Measurements from ENCODE around the gene TRHDE. TPM values are rescaled to one million over a fixed set of nuclear protein-coding genes. Genes with fewer than 3 reads are reported as not detected.
A peak's percentile ranks its signal among the peaks of the same experiment; 100 is the strongest.

Gene TRHDE
- total RNA-seq, 1 donor from 2014 or later: 26.9 TPM

DNA sequence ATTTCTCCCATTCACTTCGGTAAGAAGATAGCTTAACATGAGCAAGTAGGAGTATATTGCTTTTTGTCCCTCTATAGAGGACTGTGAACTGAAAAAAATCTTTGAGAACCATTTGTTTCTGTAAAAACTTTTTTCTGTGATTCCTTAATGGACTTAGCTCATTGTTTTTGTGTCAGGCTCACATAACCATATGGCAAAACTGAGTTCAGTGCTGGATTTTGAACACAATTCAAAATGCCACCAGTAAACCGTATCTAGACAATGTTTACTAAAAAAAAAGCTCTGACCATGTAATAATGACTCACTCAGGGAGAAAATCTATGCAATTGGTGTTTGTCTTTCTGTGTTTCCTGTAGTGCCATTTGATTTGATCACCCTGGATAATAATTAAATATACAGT lies 5.2 kb downstream of the TRHDE start:
- H3K4me3 ChIP-seq (ENCODE audit: low read depth, low read length): peak overlapping the region; percentile 90
- no peak for DNase-seq (ENCODE audit: low read depth)
- TF ChIP-seq, protein P1, sequence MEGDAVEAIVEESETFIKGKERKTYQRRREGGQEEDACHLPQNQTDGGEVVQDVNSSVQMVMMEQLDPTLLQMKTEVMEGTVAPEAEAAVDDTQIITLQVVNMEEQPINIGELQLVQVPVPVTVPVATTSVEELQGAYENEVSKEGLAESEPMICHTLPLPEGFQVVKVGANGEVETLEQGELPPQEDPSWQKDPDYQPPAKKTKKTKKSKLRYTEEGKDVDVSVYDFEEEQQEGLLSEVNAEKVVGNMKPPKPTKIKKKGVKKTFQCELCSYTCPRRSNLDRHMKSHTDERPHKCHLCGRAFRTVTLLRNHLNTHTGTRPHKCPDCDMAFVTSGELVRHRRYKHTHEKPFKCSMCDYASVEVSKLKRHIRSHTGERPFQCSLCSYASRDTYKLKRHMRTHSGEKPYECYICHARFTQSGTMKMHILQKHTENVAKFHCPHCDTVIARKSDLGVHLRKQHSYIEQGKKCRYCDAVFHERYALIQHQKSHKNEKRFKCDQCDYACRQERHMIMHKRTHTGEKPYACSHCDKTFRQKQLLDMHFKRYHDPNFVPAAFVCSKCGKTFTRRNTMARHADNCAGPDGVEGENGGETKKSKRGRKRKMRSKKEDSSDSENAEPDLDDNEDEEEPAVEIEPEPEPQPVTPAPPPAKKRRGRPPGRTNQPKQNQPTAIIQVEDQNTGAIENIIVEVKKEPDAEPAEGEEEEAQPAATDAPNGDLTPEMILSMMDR (conservative IDR thresholded peaks at IDR 0.05; ENCODE audit: low read depth, low read length): no peak

DNA sequence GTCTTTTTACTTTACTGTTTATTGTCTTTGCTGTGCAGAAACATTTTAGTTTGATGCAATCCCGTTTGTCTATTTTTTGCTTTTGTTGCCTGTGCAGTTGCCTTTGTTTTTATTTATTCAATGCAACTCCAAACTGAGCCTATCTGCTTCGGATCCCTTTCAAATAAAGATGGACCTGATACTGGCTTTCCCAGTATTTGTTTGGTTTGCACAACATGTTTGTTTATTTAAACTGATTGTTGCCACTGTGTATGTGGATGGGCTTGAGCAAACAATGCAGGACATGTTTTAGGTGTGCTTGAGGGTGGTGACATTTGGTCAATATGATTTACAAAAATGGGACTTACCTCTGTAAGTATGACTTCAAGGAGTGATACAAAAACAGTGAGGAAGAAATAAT lies 6.7 kb downstream of the TRHDE start:
- H3K4me3 ChIP-seq (ENCODE audit: low read depth, low read length): no peak overlapping the region
- DNase-seq (ENCODE audit: low read depth): no peak
- TF ChIP-seq, protein P1 (conservative IDR thresholded peaks at IDR 0.05; ENCODE audit: low read depth, low read length): no peak

DNA sequence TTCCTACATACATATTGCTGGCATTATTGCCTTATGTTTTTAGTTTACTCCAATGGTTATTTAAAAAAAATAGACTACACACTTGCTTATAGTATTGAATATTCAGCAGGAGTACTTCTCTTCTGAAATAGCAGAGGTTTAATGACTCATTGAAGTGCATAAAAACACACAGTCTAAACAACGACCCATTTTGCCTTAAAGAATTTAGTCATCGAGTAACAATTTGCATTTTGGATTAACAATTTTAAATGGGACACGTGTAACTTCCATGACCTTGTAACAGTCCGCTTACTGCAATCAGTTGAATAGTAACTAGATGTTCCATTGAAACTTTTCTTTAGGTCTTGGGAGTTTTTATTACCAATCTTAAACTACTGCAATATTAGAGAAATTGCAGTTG lies 9.0 kb downstream of the TRHDE start:
- no peak for DNase-seq (ENCODE audit: low read depth)
- peak overlapping the region; percentile 12 for H3K4me3 ChIP-seq (ENCODE audit: low read depth, low read length)
- TF ChIP-seq, protein P1 (conservative IDR thresholded peaks at IDR 0.05; ENCODE audit: low read depth, low read length): no peak

DNA sequence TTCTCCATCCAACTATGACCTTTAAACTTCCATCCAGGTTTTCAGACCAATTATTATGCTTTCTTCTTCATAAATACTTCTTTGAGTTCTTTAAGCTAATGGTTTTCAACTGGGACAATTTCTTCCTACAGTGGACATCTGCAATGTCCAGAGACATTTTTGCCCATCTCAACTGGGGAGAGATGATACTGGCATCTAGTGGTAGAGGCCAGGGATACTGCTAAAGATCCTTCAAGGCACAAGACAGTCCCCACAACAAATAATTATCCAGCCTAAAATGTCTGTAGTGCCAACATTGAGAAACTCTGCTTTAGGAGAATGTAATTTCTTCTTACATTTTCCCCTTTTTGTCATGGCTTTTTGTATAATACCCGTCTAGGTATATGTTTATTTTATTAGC lies 10.6 kb downstream of the TRHDE start:
- TF ChIP-seq, protein P1 (conservative IDR thresholded peaks at IDR 0.05; ENCODE audit: low read depth, low read length): peak; percentile 85
- DNase-seq (ENCODE audit: low read depth): no peak
- H3K4me3 ChIP-seq (ENCODE audit: low read depth, low read length): no peak overlapping the region

DNA sequence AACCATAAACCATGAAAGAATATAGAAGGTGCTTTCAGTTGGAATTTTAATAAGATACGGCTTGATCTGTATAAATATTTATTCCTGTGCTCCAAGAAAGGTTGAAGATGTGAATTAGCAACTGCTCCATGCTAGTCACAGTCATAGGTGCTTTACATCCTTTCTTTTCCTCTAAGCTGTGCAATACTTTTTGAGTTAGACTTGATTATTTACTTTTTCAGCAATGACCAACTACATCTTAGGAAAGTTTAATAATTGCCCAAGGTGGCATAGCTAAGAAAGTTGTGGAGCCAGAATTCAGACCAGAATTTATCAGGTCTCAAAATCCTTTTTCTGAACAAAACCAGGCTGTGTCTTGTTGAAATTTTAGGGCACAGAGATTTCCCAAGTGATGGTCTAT lies 13.7 kb downstream of the TRHDE start:
- DNase-seq (ENCODE audit: low read depth): no peak
- peak overlapping the region; percentile 6 for H3K4me3 ChIP-seq (ENCODE audit: low read depth, low read length)
- TF ChIP-seq, protein P1 (conservative IDR thresholded peaks at IDR 0.05; ENCODE audit: low read depth, low read length): no peak

DNA sequence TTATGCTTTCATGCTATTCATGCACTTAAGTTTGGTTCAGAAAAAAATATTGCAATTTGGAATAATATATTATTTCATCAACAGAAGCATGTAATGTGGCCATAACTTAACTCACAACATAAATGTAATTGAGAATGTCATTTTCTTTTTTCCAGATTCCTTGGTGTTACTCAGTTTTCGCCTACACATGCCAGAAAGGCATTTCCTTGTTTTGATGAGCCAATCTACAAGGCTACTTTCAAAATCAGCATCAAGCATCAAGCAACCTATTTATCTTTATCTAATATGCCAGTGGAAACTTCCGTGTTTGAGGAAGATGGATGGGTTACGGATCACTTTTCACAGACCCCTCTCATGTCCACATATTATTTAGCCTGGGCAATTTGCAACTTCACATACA lies 14.4 kb downstream of the TRHDE start:
- TF ChIP-seq, protein P1 (conservative IDR thresholded peaks at IDR 0.05; ENCODE audit: low read depth, low read length): no peak
- no peak overlapping the region for H3K4me3 ChIP-seq (ENCODE audit: low read depth, low read length)
- no peak for DNase-seq (ENCODE audit: low read depth)

DNA sequence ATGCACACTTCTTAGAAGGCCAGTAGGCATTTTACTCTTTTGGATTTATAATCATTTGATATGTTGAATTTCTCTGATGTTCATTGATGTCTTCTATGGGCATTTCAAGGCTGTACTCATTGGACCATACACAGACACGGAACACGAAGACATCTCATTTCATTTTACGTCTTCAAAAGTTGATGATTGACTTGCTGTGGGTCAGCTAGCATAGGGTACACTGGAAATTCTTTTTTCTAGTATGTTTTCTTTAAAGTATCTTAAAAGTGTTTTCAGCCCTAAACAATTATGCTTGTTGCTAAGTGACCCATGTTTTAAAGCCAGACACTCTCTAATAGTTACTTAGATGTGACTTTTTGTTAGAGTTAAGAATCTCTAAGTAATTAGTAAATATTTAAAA lies 16.3 kb downstream of the TRHDE start:
- TF ChIP-seq, protein P1 (conservative IDR thresholded peaks at IDR 0.05; ENCODE audit: low read depth, low read length): no peak
- no peak for DNase-seq (ENCODE audit: low read depth)
- no peak overlapping the region for H3K4me3 ChIP-seq (ENCODE audit: low read depth, low read length)
